Measurements from ENCODE around the gene RNF111.
"Not testable (repeated sequence)": the region's sequence is repeated elsewhere in the genome, so short reads cannot be mapped to it uniquely, and the experiment has no call there.

The RNF111 gene

DNA sequence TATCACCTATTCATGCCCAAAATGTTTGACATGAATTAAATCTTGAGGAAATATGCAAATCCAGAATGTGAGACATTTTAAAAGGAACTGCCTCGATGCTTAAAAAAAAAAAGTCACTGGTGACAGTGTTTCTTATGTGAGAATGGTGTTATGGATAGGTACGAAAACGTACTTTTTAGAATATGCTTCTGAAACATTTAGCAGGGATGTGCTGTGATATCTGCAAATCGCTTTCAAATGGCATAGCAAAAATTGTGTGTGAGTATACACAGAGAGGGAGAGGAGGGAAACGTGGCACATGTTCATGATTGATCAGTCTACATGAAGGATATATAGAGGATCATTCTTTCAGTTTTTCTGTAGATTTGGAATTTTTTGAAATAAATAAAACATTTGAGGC is 133.5 kb downstream of the RNF111 start:
- H3K9ac ChIP-seq (ENCODE audit: low read length), result no peak overlapping the region
- no peaks in the 10 kb centered on the region for H3K9me3 ChIP-seq (ENCODE audit: control insufficient read depth, low read length)
- H3K4me3 ChIP-seq (ENCODE audit: low read length), result no peak overlapping the region
- no peaks in the 10 kb centered on the region for H3K27me3 ChIP-seq (ENCODE audit: control insufficient read depth, insufficient read depth, low read length)
- no peaks in the 10 kb centered on the region for H3K36me3 ChIP-seq (ENCODE audit: control insufficient read depth, insufficient read depth, low read length)
- no peaks in the 10 kb centered on the region for H3K4me1 ChIP-seq (ENCODE audit: control insufficient read depth, insufficient read depth, low read length)

DNA sequence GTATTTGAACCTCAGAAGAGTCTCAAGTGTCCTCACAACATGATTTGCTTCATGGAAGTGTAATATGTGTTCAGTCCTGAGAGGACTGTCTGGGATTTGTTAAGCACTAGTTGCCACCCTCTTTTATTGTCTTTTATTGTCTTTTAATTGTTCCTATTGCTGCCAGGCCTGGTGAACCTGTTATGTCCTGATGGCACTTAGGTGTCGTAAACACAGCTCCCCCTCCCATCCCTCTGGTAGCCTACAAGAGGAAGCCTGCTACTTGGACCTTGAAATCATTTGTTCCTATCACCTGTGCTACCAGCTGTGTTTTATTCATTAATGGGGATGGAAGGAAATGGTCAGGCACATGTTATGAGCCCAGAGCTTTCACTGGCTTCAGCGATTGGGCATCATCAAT is 136.8 kb downstream of the RNF111 start:
- Histone ChIP-seq H3K9ac (ENCODE audit: low read length) (no peak overlapping the region), H3K4me3 (ENCODE audit: low read length) (no peak overlapping the region), H3K4me1 (ENCODE audit: control insufficient read depth, insufficient read depth, low read length) (no peaks in the 10 kb centered on the region), H3K36me3 (ENCODE audit: control insufficient read depth, insufficient read depth, low read length) (no peaks in the 10 kb centered on the region), H3K27me3 (ENCODE audit: control insufficient read depth, insufficient read depth, low read length) (no peaks in the 10 kb centered on the region), H3K9me3 (ENCODE audit: control insufficient read depth, low read length) (no peaks in the 10 kb centered on the region)

DNA sequence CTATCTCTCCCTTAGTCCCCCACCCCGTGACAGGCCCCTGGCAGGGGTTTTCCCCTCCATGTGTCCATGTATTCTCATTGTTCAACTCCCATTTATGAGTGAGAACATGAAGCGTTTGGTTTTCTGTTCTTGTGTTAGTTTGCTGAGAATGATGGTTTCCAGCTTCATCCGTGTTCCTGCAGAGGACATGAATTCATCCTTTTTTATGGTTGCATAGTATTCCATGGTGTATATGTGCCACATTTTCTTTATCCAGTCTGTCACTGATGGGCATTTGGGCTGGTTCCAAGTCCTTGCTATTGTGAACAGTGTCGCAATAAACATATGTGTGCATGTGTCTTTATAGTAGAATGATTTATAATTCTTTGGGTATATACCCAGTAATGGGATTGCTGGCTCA is 138.2 kb downstream of the RNF111 start:
- not testable (repeated sequence) for H3K4me1 ChIP-seq (ENCODE audit: control insufficient read depth, insufficient read depth, low read length); H3K9ac ChIP-seq (ENCODE audit: low read length); H3K36me3 ChIP-seq (ENCODE audit: control insufficient read depth, insufficient read depth, low read length); H3K27me3 ChIP-seq (ENCODE audit: control insufficient read depth, insufficient read depth, low read length); H3K4me3 ChIP-seq (ENCODE audit: low read length); H3K9me3 ChIP-seq (ENCODE audit: control insufficient read depth, low read length)

DNA sequence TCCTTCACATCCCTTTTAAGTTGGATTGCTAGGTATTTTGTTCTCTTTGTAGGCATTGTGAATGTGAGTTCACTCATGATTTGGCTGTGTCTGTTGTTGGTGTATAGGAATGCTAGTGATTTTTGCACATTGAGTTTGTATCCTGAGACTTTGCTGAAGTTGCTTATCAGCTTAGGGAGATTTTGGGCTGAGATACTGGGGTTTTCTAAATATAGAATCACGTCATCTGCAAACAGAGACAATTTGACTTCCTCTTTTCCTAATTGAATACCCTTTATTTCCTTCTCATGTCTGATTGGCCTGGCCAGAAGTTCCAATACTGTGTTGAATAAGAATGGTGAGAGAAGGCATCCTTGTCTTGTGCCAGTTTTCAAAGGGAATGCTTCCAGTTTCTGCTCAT is 139.8 kb downstream of the RNF111 start:
- not testable (repeated sequence) for H3K4me3 ChIP-seq (ENCODE audit: low read length); H3K9me3 ChIP-seq (ENCODE audit: control insufficient read depth, low read length); H3K4me1 ChIP-seq (ENCODE audit: control insufficient read depth, insufficient read depth, low read length); H3K27me3 ChIP-seq (ENCODE audit: control insufficient read depth, insufficient read depth, low read length); H3K36me3 ChIP-seq (ENCODE audit: control insufficient read depth, insufficient read depth, low read length); H3K9ac ChIP-seq (ENCODE audit: low read length)

DNA sequence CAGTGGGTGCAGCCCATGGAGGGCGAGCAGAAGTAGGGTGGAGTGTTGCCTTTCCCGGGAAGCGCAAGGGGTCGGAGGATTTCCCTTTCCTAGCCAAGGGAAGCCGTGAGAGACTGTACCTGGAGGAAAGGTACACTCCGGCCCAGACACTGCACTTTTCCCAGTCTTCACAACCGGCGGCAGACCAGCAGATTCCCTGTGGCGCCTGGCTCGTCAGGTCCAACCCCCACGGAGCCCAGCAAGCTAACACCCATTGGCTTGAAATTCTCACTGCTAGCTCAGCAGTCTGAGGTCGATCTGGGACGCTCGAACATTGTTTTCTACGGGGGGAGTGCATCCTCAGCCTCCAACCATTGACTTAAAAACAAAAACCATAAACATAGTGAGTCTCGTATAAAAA is 144.0 kb downstream of the RNF111 start:
- Histone ChIP-seq H3K9me3 (ENCODE audit: control insufficient read depth, low read length) (no peaks in the 10 kb centered on the region), H3K36me3 (ENCODE audit: control insufficient read depth, insufficient read depth, low read length) (peaks cover 4% of the 10 kb centered on the region), H3K9ac (ENCODE audit: low read length) (no peak overlapping the region), H3K27me3 (ENCODE audit: control insufficient read depth, insufficient read depth, low read length) (no peaks in the 10 kb centered on the region), H3K4me3 (ENCODE audit: low read length) (no peak overlapping the region), H3K4me1 (ENCODE audit: control insufficient read depth, insufficient read depth, low read length) (no peaks in the 10 kb centered on the region)

DNA sequence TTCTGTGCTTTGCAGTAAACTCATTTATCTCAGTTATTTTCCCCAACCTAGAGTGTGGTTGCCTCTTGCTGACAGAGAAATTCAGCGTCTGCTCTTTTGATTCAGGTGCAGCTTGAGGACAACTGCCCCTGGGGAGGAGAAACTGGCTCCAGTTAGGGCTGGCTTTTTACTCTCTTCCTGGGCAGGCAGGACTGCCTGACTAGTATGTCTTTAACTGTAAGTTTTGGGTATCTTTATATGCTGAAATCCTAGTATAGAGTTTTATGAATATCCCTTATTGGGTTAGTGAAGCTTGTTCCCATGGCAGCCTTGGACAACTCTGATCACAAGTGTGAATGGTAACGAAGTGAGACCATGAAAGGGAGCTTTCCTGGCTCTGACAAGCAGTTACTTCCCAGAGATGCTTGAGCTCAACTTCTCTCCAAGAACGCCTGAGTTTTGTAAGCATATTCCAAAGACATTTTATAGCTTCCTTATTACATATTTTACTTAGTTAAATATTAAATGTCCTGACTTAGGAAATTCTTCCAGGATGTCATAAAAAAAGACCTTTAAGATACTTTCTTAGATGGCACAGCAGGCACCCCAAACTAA is 144.6 kb downstream of the RNF111 start:
- H3K4me1 ChIP-seq (ENCODE audit: control insufficient read depth, insufficient read depth, low read length), result no peaks in the 10 kb centered on the region
- no peaks in the 10 kb centered on the region for H3K27me3 ChIP-seq (ENCODE audit: control insufficient read depth, insufficient read depth, low read length)
- H3K36me3 ChIP-seq (ENCODE audit: control insufficient read depth, insufficient read depth, low read length), result peaks cover 4% of the 10 kb centered on the region
- H3K9me3 ChIP-seq (ENCODE audit: control insufficient read depth, low read length), result no peaks in the 10 kb centered on the region
- no peak overlapping the region for H3K9ac ChIP-seq (ENCODE audit: low read length)
- no peak overlapping the region for H3K4me3 ChIP-seq (ENCODE audit: low read length)

DNA sequence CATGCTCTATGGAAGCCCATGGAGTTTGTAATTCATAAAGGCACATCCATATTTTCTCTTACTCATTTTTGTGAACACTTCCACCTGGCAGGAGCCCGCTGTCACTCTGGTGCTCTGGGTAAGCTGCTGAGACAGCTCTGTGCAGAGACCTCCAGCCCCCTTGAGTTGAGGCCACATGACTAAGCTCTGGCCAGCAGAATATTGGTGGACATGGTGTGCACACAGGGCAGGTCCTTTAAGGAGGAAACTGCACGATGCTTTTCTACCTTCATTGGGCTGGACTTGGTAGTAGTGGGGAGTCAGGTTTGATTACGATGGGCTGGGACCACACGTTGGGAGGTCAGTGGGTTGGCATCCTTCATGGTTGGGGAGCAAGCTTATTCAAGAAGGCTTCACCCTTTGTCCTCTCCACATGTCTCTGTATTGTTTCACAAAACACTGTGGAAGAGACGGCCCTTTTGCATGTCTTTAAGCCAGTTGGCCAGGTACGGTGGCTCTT is 146.5 kb downstream of the RNF111 start:
- Histone ChIP-seq H3K36me3 (ENCODE audit: control insufficient read depth, insufficient read depth, low read length) (peaks cover 4% of the 10 kb centered on the region), H3K9me3 (ENCODE audit: control insufficient read depth, low read length) (no peaks in the 10 kb centered on the region), H3K4me1 (ENCODE audit: control insufficient read depth, insufficient read depth, low read length) (no peaks in the 10 kb centered on the region), H3K4me3 (ENCODE audit: low read length) (no peak overlapping the region), H3K9ac (ENCODE audit: low read length) (no peak overlapping the region), H3K27me3 (ENCODE audit: control insufficient read depth, insufficient read depth, low read length) (no peaks in the 10 kb centered on the region)

DNA sequence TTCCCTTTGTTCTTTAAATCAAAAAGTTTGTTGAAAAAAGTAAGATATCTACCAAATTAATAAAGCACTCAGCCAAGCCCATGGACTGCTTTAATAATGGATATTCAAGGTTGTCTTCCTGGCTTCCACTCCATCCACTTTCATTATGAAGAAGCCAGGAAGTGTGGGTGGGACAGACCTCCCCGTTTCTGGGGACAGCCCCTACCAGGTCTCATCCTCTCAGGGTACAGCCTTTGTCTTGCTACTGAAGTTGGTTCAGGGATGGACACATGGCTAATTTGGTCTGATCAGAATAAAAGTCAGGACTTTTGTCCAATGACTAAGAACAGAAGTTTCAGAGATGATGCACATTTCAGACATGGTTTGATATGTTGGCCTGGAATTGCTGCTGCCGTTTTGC is 150.1 kb downstream of the RNF111 start:
- Histone ChIP-seq H3K9me3 (ENCODE audit: control insufficient read depth, low read length) (no peaks in the 10 kb centered on the region), H3K9ac (ENCODE audit: low read length) (no peak overlapping the region), H3K4me3 (ENCODE audit: low read length) (no peak overlapping the region), H3K36me3 (ENCODE audit: control insufficient read depth, insufficient read depth, low read length) (peaks cover 7% of the 10 kb centered on the region), H3K4me1 (ENCODE audit: control insufficient read depth, insufficient read depth, low read length) (peaks cover 8% of the 10 kb centered on the region), H3K27me3 (ENCODE audit: control insufficient read depth, insufficient read depth, low read length) (no peaks in the 10 kb centered on the region)

DNA sequence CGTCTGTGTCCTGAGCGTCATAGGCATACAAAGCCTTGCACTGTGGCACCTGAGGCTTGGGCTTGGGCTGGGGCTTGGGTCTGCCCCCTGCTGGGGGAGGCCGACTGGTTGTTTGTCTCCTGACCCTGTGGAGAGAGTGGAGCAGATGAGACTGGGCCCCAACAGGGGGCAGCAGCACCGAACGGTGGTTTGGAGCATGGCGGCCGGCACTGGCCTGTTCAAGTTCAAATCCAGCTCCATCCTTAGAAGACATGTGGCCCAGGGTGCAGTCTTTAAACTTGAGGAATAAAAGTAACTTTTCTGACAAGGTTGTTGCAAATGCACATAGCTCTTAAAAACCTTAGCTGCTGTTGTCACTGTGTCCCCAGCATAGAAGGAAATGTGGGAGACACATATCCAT is 150.8 kb downstream of the RNF111 start:
- Histone ChIP-seq H3K9ac (ENCODE audit: low read length) (no peak overlapping the region), H3K36me3 (ENCODE audit: control insufficient read depth, insufficient read depth, low read length) (peaks cover 7% of the 10 kb centered on the region)

DNA sequence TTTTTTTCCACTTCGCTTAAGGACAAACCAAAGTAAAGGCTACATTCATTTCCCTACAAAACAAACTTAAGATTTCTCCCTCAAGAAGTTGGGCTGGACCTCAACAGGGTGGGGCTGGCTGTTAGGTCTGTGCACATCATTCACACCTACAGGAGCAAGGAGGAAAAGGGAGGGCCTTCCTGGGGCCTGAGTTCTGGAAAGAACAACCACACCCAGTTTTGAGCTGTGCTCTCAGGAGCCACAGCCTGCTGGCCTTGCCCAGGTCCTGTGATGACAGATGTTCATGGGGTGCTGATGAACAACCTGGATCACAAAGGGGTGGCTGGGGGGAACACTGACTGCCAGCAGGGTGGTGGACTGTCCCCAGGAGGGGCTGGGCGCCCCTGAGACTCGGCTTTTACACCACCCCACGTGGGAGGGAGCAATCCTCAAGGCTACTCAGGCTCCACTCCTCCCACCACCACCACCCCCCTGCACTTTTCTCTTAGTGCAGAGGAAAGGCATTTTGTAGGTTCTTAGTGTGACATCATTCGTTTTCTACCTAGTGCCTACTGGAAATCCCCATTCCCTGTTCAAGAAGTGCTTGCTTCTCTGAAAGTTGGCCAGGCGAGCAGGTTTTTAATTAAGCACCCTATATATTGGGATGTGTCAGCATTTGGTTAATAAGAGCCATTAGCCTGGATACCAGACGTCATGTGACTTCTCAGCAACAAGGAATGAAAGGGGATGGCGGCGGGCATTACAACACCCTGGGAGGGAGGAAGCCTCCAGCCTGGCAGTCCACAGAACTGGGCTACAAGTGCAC is 153.2 kb downstream of the RNF111 start:
- H3K27me3 ChIP-seq (ENCODE audit: control insufficient read depth, insufficient read depth, low read length), result no peaks in the 10 kb centered on the region
- H3K9me3 ChIP-seq (ENCODE audit: control insufficient read depth, low read length), result no peaks in the 10 kb centered on the region
- no peak overlapping the region for H3K4me3 ChIP-seq (ENCODE audit: low read length)
- no peak overlapping the region for H3K9ac ChIP-seq (ENCODE audit: low read length)
- peaks cover 8% of the 10 kb centered on the region for H3K4me1 ChIP-seq (ENCODE audit: control insufficient read depth, insufficient read depth, low read length)
- peaks cover 4% of the 10 kb centered on the region for H3K36me3 ChIP-seq (ENCODE audit: control insufficient read depth, insufficient read depth, low read length)

More for the DNA sequence above, 150.8 kb downstream of the RNF111 start:
- Histone ChIP-seq H3K4me3 (ENCODE audit: low read length) (no peak overlapping the region), H3K9me3 (ENCODE audit: control insufficient read depth, low read length) (no peaks in the 10 kb centered on the region), H3K27me3 (ENCODE audit: control insufficient read depth, insufficient read depth, low read length) (no peaks in the 10 kb centered on the region), H3K4me1 (ENCODE audit: control insufficient read depth, insufficient read depth, low read length) (peaks cover 8% of the 10 kb centered on the region)

DNA sequence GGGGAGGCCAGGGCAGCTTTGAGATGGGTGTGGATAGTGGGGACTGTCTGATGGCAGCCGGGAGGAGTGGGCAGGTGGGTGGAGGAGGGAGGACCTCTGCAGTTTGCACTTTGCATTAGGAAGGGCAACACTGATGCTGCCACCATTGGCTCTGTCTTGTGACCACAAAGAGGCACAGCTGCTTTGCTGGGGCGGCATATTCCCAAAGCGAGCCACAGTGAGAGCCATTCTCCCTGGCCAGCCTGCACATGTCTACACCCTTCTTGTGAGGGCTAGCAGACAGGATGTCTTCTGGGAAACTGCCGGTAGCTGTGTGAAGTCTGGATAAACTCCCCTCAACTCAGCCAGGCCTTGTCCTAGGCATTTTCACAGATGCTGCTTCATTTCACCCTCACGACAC is 155.8 kb downstream of the RNF111 start:
- no peak overlapping the region for H3K4me3 ChIP-seq (ENCODE audit: low read length)
- peaks cover 4% of the 10 kb centered on the region for H3K36me3 ChIP-seq (ENCODE audit: control insufficient read depth, insufficient read depth, low read length)
- H3K9me3 ChIP-seq (ENCODE audit: control insufficient read depth, low read length), result no peaks in the 10 kb centered on the region
- no peaks in the 10 kb centered on the region for H3K27me3 ChIP-seq (ENCODE audit: control insufficient read depth, insufficient read depth, low read length)
- no peak overlapping the region for H3K9ac ChIP-seq (ENCODE audit: low read length)
- peaks cover 8% of the 10 kb centered on the region for H3K4me1 ChIP-seq (ENCODE audit: control insufficient read depth, insufficient read depth, low read length)

DNA sequence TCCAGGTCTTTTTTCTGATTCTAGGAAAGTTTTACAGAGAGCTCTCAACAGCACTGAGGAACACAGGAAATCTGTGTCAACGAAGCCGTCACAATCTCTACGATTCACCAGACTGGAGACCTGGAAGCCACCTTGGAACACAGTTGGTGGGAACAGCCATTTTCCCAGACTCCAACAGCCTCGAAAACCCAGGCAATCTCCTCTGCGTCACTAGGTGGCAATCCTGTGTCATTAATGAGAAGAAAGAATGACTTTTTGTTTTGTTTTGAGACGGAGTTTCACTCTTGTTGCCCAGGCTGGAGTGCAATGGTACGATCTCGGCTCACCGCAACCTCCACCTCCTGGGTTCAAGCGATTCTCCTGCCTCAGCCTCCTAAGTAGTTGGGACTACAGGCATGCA is 157.1 kb downstream of the RNF111 start:
- H3K4me3 ChIP-seq (ENCODE audit: low read length); H3K4me1 ChIP-seq (ENCODE audit: control insufficient read depth, insufficient read depth, low read length); H3K27me3 ChIP-seq (ENCODE audit: control insufficient read depth, insufficient read depth, low read length); H3K36me3 ChIP-seq (ENCODE audit: control insufficient read depth, insufficient read depth, low read length); H3K9ac ChIP-seq (ENCODE audit: low read length); H3K9me3 ChIP-seq (ENCODE audit: control insufficient read depth, low read length): not testable (repeated sequence)
